Measurements from ENCODE around the gene AKAP11.

DNA sequence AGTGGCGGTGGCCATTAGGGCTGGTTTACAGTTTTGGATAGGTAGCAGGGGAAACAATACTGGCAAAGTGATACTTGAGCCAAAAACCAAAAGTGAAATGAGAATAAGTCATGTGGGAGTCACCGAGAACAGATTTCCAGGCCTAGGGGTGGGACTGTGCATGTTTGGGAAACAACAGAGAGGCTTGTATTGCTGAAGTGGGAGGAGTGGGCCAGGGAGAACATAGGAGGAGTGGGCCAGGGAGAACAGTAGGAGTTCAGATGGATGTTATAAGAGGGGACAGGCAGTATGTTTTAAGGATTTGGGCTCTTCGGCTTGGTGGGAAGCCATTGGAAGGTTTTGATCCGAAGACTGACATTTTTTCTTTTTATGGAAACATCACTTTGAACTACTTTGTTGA, 35.5 kb downstream of the AKAP11 start:
- TF ChIP-seq, protein P1, sequence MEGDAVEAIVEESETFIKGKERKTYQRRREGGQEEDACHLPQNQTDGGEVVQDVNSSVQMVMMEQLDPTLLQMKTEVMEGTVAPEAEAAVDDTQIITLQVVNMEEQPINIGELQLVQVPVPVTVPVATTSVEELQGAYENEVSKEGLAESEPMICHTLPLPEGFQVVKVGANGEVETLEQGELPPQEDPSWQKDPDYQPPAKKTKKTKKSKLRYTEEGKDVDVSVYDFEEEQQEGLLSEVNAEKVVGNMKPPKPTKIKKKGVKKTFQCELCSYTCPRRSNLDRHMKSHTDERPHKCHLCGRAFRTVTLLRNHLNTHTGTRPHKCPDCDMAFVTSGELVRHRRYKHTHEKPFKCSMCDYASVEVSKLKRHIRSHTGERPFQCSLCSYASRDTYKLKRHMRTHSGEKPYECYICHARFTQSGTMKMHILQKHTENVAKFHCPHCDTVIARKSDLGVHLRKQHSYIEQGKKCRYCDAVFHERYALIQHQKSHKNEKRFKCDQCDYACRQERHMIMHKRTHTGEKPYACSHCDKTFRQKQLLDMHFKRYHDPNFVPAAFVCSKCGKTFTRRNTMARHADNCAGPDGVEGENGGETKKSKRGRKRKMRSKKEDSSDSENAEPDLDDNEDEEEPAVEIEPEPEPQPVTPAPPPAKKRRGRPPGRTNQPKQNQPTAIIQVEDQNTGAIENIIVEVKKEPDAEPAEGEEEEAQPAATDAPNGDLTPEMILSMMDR (optimal IDR thresholded peaks at IDR 0.05 in 1 of 3, IDR thresholded peaks at IDR 0.05 in 1 of 3, conservative IDR thresholded peaks at IDR 0.05 in 1 of 3; ENCODE audit: extremely low read depth in 1 of 3, insufficient read depth in 2 of 3, low read length in 3 of 3), result no peak
- TF ChIP-seq EZH2 (IDR thresholded peaks at IDR 0.05; ENCODE audit: low read length), result no peak
